Panc1 (cell line): Measurements from ENCODE around the gene TBRG1. TPM values are rescaled to one million over a fixed set of nuclear protein-coding genes. Genes with fewer than 3 reads are reported as not detected.

ENCODE experiments used
- ATAC-seq: fragments of 200-7000 bp; cut with Tn5 transposase; 2 replicates; pipeline ENCODE4 v1.9.1; 2020; ENCODE audit warnings: mild to moderate bottlenecking, moderate library complexity
- BruUV-seq: library from RNA; stranded (reverse); fragments of 400-500 nt; replicated peaks from 2 replicates; lab custom pipeline; 2021; lab: Mats Ljungman, UMichigan
- CTCF ChIA-PET: fragments of 300-600 bp; sonication (Branson Sonifier 250); formaldehyde crosslinking; loops from one replicate; lab custom pipeline; 2022; ENCODE audit warnings: antibody characterized with exemption; lab: Charles Lee
- POLR2A ChIA-PET: fragments of 300-600 bp; sonication (Branson Sonifier 250); formaldehyde crosslinking; loops from one replicate; lab custom pipeline; 2022; ENCODE audit warnings: antibody characterized with exemption; lab: Charles Lee
- DNase-seq: peaks from one replicate; pipeline ENCODE4 v3.0.0-alpha.2; 2010; ENCODE audit warnings: low read depth, low spot score
- H3K27ac ChIP-seq: 2 replicates; pipeline ENCODE4 v1.5.1; 2011; ENCODE audit warnings: mild to moderate bottlenecking, low read length, inconsistent platforms
- H3K27me3 ChIP-seq: fragments of 200-500 bp; sonication (Bioruptor generic); 2 replicates; pipeline ENCODE4 v1.6.0; 2014; ENCODE audit warnings: low read length, inconsistent platforms; ENCODE audit not compliant: control insufficient read depth, insufficient read depth
- H3K36me3 ChIP-seq: fragments of 200-500 bp; sonication (Bioruptor generic); 2 replicates; pipeline ENCODE4 v1.5.1; 2014; ENCODE audit warnings: inconsistent platforms, mild to moderate bottlenecking, low read length, moderate library complexity; ENCODE audit not compliant: control insufficient read depth, insufficient read depth
- H3K4me1 ChIP-seq: 2 replicates; pipeline ENCODE4 v1.5.1; 2011; ENCODE audit warnings: inconsistent platforms, mild to moderate bottlenecking, low read length, moderate library complexity; ENCODE audit not compliant: control insufficient read depth, insufficient read depth
- H3K4me3 ChIP-seq, 2 experiments: 2 replicates each; pipeline ENCODE4 v1.5.1; 2011 to 2012; ENCODE audit warnings: low read depth in 2 of 2, low read length in 2 of 2, mild to moderate bottlenecking in 2 of 2, inconsistent platforms in 1 of 2, moderate library complexity in 1 of 2
- H3K9me3 ChIP-seq: fragments of 200-500 bp; sonication (Bioruptor generic); 2 replicates; pipeline ENCODE4 v1.5.1; 2014; ENCODE audit warnings: low read depth, mild to moderate bottlenecking, inconsistent platforms, low read length, moderate library complexity; ENCODE audit not compliant: control insufficient read depth, insufficient read depth
- CTCF ChIP-seq: fragments of 450-650 bp; IDR thresholded peaks from 2 replicates; pipeline ENCODE4 v1.5.1; 2017; ENCODE audit warnings: mild to moderate bottlenecking
- POLR2AphosphoS5 ChIP-seq: IDR thresholded peaks from 2 replicates; pipeline ENCODE4 v1.6.1; 2012; ENCODE audit warnings: mild to moderate bottlenecking, low read depth, low read length, moderate library complexity
- REST ChIP-seq, 2 experiments: IDR thresholded peaks; 2 replicates each; pipeline ENCODE4 v1.6.1; 2011 to 2012; ENCODE audit warnings: low read depth in 2 of 2, control low read depth in 1 of 2, low read length in 1 of 2, mild to moderate bottlenecking in 1 of 2, moderate library complexity in 1 of 2; ENCODE audit not compliant: insufficient read depth in 1 of 2
- SIN3A ChIP-seq: IDR thresholded peaks from 2 replicates; pipeline ENCODE4 v1.6.1; 2012; ENCODE audit warnings: low read depth, mild to moderate bottlenecking, low read length, moderate library complexity, borderline replicate concordance; ENCODE audit not compliant: insufficient read depth
- TCF7L2 ChIP-seq: IDR thresholded peaks from 2 replicates; pipeline ENCODE4 v1.6.1; 2011; ENCODE audit warnings: mild to moderate bottlenecking, low read depth, low read length, inconsistent platforms
- in situ Hi-C: cut with HindIII; loops from 2 replicates; pipeline ENCODE4 v1.10.0; 2016; ENCODE audit warnings: low sequenced_read_pairs, low pct_unique_long_range_greater_than_20kb
- intact Hi-C: fragments of 100-400 bp; cut with micrococcal nuclease; formaldehyde crosslinking; loops from one replicate; pipeline ENCODE4 v1.10.0; 2022; ENCODE audit not compliant: unreplicated experiment
- total RNA-seq: library from RNA; stranded (reverse); gene quantifications from one replicate; pipeline ENCODE4 v1.2.1, GENCODE V29; 2021; ENCODE audit not compliant: unreplicated experiment

TBRG1 gene
- total RNA-seq, 1 experiment from 2014 or later, result 35.0 TPM

- intact Hi-C loops (no loop called here), in situ Hi-C loops (no loop called here)
- no peaks in the 10 kb centered on the region for H3K9me3 ChIP-seq
- H3K27me3 ChIP-seq, result no peaks in the 10 kb centered on the region; the same call in 1 of the 2 replicates
- H3K4me1 ChIP-seq, result no peaks in the 10 kb centered on the region
- ChIA-PET POLR2A (no interaction called here), CTCF (interaction anchor here (0.6 kb wide), 1 partner anchor 28 kb away, joined by 5 read pairs; no protein-coding TSS in a partner anchor)
- no TSS peak for BruUV-seq
- ATAC-seq (no peak), DNase-seq (no peak)
- no peaks in the 10 kb centered on the region for H3K36me3 ChIP-seq
- H3K4me3 ChIP-seq, result no peak overlapping the region
- TF ChIP-seq SIN3A (no peak), REST (IDR thresholded peaks at IDR 0.05; ENCODE audit: insufficient read depth in 1 of 2, low read depth in 2 of 2, low read length in 1 of 2) (no peak), CTCF (no peak), TCF7L2 (no peak), POLR2AphosphoS5 (no peak)
- H3K27ac ChIP-seq, result no peak overlapping the region
Measured at GRCh38 chr11:124578761-124579160, 43.9 kb upstream of the TBRG1 start.

- H3K4me1 ChIP-seq, result no peaks in the 10 kb centered on the region
- no peak for DNase-seq
- CTCF ChIA-PET, result no interaction called here
- POLR2A ChIA-PET, result no interaction called here
- intact Hi-C loops, result no loop called here
- no peak overlapping the region for H3K27ac ChIP-seq
- ATAC-seq, result no peak
- in situ Hi-C loops, result no loop called here
- H3K4me3 ChIP-seq, result no peak overlapping the region
- peaks cover 3% of the 10 kb centered on the region; the same call in 1 of the 2 replicates for H3K27me3 ChIP-seq
- no peak for TF ChIP-seq TCF7L2
- H3K36me3 ChIP-seq, result no peaks in the 10 kb centered on the region
- BruUV-seq, result no TSS peak
- no peaks in the 10 kb centered on the region for H3K9me3 ChIP-seq
Measured at GRCh38 chr11:124581817-124582216, 40.8 kb upstream of the TBRG1 start.

GRCh38 chr11:124582565-124582964, 40.1 kb upstream of the TBRG1 start:
- no TSS peak for BruUV-seq
- H3K9me3 ChIP-seq, result no peaks in the 10 kb centered on the region
- in situ Hi-C loops, result no loop called here
- H3K4me1 ChIP-seq, result no peaks in the 10 kb centered on the region
- ChIA-PET POLR2A (no interaction called here), CTCF (no interaction called here)
- DNase-seq (no peak), ATAC-seq (no peak)
- H3K4me3 ChIP-seq, result no peak overlapping the region
- TF ChIP-seq CTCF (no peak), TCF7L2 (no peak), REST (IDR thresholded peaks at IDR 0.05; ENCODE audit: insufficient read depth in 1 of 2, low read depth in 2 of 2, low read length in 1 of 2) (no peak), SIN3A (no peak), POLR2AphosphoS5 (no peak)
- H3K27me3 ChIP-seq, result peaks cover 3% of the 10 kb centered on the region; the same call in 1 of the 2 replicates
- no peaks in the 10 kb centered on the region for H3K36me3 ChIP-seq
- H3K27ac ChIP-seq, result no peak overlapping the region
- intact Hi-C loops, result no loop called here
